Activated T-cell treated with anti-CD3 and anti-CD28 coated beads for 48 hours (primary cell): ENCODE results near the gene TSHZ1.
"Not testable (repeated sequence)": the region's sequence is repeated elsewhere in the genome, so short reads cannot be mapped to it uniquely, and the experiment has no call there.

Experiments
- DNase-seq: peaks from one replicate; pipeline ENCODE4 v3.0.0-alpha.2; 2020; ENCODE audit warnings: low read depth

Gene TSHZ1

GRCh38 chr18:75183973-75184493 lies 26.6 kb upstream of the TSHZ1 start:
- DNase-seq: no peak

- DNase-seq: no peak
Measured at GRCh38 chr18:75185460-75185859, 25.1 kb upstream of the TSHZ1 start.

GRCh38 chr18:75187702-75188101 lies 22.9 kb upstream of the TSHZ1 start:
- DNase-seq: not testable (repeated sequence)

- DNase-seq: no peak
Measured at GRCh38 chr18:75189696-75190095, 20.9 kb upstream of the TSHZ1 start.

DNA sequence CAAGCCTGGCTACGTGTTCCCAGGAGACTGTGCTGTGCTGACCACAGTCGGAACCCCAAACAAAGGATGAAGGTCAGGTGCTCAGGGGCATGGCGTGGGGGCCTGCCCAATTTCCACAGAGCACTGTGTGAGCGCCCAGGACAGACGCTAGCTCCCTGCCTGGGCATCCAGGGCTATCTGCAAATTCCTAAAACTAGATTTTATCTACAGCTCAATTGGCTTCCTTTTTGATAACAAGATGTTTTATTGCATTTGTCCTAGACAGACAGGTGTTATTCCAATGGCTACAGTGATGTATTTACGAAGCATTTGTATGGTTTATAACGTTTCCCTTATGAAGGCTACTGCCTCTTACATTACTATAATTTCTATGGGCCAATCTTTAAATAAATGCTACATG lies 17.7 kb upstream of the TSHZ1 start:
- no peak for DNase-seq

DNA sequence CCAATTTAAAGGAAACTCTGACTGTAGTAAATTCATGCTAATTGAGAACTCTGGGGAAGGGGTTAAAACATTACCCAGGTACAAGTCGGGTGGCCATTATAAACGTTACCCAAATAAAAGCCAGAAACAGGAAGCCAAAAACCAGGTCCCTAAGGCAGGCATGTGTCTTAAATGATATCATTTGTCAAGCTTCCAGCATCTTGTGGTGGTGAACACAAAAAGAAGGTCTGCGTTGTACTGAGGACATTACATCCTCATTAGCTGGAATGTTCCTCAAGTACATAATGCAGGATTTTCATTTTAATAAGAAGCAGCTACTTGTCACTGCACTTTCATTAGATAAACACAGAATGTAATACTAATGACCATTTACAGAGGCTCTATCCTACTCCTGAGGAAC lies 12.6 kb upstream of the TSHZ1 start:
- no peak for DNase-seq

DNA sequence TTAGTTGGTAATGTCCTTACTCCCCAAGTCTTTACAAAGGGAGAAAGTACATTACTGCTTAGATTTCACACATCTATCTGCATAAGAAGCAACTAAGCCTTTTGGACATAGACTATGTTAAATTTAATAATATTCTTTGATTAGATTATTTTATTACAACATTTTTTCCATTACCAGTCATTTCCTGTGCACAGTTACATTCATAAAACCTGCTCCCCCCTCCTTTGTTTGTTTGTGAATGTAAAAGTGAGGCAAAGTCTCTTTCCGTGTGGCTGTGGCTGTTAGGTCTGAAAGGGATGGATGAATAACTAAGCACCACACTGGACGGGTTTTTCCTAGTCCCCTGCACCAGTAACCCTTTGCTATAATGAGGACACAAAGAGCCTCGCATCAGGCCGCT lies 11.3 kb upstream of the TSHZ1 start:
- no peak for DNase-seq

- DNase-seq: no peak
Measured at GRCh38 chr18:75200071-75200470, 10.5 kb upstream of the TSHZ1 start.

- no peak for DNase-seq
Measured at GRCh38 chr18:75200605-75201280, 9.9 kb upstream of the TSHZ1 start.

- DNase-seq: no peak
Measured at GRCh38 chr18:75201282-75202270, 9.0 kb upstream of the TSHZ1 start.

DNA sequence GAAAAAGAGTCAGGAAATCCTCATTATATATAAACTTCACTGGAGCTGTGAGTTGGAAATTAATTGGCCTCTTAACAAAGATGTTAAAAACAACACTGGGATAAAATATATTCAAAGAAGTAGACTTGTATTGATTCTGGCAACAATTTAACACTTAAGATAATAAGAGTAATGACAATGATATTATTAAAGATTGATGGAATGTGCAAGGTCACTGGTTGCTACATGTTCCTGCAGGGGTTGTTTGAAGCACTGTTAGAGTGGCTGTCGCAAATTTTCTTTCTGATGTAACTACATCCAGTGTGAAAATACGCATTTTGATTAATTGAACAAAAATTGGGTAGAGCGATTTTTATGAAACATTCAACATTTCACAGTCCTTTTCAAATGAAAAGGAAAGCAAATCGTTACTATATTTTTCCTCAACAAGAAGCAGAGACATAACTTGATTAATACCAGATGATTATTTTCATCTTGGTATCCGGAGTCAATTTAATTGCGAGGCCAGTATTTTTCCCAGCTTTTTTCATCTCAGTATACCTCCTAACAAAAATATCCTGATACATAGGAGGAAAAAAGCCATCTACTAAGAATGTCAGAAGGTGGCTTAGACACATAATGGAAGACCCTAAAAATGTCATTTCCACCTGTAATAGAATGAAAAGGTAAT lies 7.8 kb upstream of the TSHZ1 start:
- DNase-seq: no peak

DNA sequence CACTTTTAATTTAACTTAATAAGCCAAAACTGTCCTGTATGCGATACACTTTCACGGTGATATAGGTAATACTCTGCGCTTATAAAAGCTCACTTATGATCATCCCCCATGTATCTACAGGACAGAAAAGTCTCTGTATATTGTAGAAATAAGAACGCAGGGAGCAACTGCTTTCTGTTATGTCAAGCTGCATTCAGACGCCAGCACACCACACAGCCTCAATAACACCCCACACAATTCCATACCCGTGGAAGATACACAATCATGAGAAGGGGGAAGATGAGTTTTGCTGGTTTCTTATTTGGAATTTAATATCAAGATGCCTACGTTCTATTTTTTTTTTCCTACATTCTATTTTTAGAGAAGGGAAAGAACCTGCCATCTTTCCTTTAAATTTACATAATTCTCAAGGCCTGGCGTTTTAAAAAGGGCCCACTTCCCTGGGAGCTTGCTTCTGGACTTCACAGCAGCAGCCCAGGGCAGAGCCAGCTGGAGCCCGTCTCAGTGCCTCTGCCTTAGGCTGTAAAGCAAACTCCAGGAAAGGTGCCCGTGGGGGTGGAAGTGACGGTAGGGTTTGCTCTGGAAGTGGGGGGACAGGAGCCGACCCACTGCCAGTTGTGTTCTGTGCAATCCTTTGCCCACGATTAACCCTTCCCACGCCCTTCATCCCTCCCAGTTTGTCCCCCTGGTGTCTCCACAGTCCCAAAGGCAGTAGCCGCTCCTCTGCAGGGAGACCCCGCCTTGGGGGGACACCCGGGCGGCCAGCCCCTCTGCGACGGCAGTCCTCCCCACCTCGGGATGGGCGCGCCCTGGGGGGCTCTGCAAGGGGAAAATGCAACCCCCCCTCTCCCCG lies 7.0 kb upstream of the TSHZ1 start:
- DNase-seq: no peak

GRCh38 chr18:75204269-75204731 lies 6.3 kb upstream of the TSHZ1 start:
- DNase-seq: no peak

- DNase-seq: no peak
Measured at GRCh38 chr18:75204732-75205513, 5.7 kb upstream of the TSHZ1 start.

DNA sequence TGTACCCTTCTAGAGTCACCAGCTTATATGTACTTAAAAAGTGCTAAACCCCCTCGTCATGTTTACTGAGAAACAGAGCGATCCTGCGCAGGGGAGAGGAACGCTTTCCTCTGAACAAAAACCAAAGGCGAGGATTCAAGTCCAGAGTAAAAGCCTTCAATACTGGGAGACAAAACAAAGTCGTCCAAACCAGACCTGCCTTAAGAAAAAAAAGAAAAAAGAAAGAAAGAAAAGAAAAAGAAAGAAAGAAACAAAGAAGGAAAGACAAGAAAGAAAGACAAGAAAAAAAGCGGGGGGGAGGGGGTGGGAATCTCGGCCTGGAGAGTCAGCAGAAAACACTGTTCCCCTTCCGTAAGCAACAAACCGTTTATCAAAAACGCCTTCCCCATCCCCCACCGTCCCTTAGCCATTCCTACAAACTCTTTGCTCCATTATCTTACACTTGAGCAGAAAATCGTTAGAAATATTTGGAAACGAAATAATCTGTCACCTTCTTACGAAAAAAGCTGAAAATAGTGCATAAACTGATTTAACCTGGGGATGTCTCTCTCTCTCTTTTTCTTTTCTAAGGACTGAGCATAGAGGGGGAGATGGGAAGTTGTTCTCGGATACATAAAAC lies 5.0 kb upstream of the TSHZ1 start:
- no peak for DNase-seq

DNA sequence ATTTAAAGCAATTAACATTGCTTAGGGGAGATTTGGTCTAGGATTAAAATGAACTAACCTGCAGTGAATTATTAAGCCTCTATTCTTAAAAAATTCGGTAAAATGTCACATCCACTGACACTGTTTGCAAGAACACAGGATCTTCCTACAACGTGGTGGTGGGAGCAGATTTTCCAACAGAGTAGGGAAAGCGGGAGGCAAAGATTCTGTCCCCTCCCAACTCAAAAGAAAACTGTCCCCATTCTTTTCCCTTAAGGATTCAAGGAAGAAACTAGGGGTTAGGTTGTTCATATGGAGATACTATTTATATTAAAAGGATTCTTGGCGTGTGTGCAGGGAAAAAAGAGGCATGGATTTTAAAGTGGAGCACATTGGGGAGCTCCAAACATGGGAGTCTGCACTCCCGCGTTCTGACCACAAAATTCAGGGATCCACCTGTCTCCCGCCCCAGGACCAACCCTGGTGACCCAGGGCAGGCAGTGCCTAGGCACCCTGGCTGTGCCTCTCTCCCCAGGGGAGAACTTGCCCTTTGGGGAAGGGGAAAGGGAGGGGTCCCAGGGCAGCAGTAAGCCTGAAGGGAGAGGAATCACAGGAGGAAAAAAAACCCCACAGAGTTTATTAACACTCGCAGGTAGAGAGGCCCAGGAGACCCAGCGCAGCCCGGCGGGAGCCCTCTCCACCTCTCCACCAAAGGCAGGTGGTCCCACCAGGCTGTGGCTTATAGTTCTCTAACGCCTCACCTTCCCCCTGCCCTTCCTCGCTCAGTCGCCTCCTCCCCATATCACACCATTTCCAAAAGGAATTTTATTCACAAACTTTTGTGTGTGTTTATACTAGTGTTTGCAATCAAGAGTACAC lies 3.9 kb upstream of the TSHZ1 start:
- DNase-seq: no peak

GRCh38 chr18:75207310-75208154 lies 3.1 kb upstream of the TSHZ1 start:
- DNase-seq: peak; percentile 30

GRCh38 chr18:75208155-75208835 lies 2.3 kb upstream of the TSHZ1 start:
- DNase-seq: peak; percentile 39
